ENCODE data around the gene POLRMT. TPM values are rescaled to one million over a fixed set of nuclear protein-coding genes. Genes with fewer than 3 reads are reported as not detected.

Gene POLRMT
- total RNA-seq, 1 experiment from 2014 or later: 100 TPM

DNA sequence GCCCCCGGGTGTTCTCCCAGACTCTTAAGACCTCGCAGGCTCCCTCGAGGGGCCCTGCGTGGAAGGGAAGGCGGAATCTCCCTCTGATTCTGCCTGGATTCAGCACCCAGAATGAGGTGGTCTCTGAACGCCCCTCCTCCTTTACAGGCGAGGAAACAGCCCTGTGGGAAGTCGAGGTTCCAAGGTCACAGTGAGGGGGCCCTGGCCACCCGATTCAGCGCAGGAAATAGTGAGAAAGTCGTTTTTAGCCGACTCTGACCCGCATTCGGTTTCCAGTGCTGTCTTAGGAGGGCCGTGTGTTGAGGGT, 59.9 kb downstream of the POLRMT start:
- intact Hi-C loops (cut with micrococcal nuclease; ENCODE audit: unreplicated experiment): loop anchor here (5.0 kb wide), 1 partner anchor 41 kb away; the partner anchor contains the start of gene CDC34
- POLR2A ChIA-PET (ENCODE audit: low non-redundant PET): no interaction called here
- H3K4me1 ChIP-seq (ENCODE audit: insufficient read depth, low read length, poor library complexity, severe bottlenecking): peaks cover 17% of the 10 kb centered on the region
- no peaks in the 10 kb centered on the region for H3K9me3 ChIP-seq (ENCODE audit: low read depth, low read length, poor library complexity, severe bottlenecking)
- no peak for DNase-seq (ENCODE audit: low spot score)
- peaks cover 9% of the 10 kb centered on the region for H3K36me3 ChIP-seq (ENCODE audit: insufficient read depth, low read length, poor library complexity, severe bottlenecking)
- H3K27me3 ChIP-seq (replicated peaks; ENCODE audit: insufficient read depth, low read depth, low read length, poor library complexity): no peaks in the 10 kb centered on the region
- TF ChIP-seq, protein P1, sequence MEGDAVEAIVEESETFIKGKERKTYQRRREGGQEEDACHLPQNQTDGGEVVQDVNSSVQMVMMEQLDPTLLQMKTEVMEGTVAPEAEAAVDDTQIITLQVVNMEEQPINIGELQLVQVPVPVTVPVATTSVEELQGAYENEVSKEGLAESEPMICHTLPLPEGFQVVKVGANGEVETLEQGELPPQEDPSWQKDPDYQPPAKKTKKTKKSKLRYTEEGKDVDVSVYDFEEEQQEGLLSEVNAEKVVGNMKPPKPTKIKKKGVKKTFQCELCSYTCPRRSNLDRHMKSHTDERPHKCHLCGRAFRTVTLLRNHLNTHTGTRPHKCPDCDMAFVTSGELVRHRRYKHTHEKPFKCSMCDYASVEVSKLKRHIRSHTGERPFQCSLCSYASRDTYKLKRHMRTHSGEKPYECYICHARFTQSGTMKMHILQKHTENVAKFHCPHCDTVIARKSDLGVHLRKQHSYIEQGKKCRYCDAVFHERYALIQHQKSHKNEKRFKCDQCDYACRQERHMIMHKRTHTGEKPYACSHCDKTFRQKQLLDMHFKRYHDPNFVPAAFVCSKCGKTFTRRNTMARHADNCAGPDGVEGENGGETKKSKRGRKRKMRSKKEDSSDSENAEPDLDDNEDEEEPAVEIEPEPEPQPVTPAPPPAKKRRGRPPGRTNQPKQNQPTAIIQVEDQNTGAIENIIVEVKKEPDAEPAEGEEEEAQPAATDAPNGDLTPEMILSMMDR (conservative IDR thresholded peaks at IDR 0.05; ENCODE audit: low read depth, low read length): no peak
- TF ChIP-seq EZH2 (IDR thresholded peaks at IDR 0.05; ENCODE audit: borderline replicate concordance, low read depth, low read length, poor library complexity, severe bottlenecking): no peak
- no TSS peak for BruUV-seq (replicated peaks)
- H3K27ac ChIP-seq (ENCODE audit: low read depth, low read length, poor library complexity, severe bottlenecking): peak overlapping the region; percentile 97
- H3K4me3 ChIP-seq (ENCODE audit: low read depth, low read length, poor library complexity, severe bottlenecking): peak overlapping the region; percentile 99
- CTCF ChIA-PET: no interaction called here

DNA sequence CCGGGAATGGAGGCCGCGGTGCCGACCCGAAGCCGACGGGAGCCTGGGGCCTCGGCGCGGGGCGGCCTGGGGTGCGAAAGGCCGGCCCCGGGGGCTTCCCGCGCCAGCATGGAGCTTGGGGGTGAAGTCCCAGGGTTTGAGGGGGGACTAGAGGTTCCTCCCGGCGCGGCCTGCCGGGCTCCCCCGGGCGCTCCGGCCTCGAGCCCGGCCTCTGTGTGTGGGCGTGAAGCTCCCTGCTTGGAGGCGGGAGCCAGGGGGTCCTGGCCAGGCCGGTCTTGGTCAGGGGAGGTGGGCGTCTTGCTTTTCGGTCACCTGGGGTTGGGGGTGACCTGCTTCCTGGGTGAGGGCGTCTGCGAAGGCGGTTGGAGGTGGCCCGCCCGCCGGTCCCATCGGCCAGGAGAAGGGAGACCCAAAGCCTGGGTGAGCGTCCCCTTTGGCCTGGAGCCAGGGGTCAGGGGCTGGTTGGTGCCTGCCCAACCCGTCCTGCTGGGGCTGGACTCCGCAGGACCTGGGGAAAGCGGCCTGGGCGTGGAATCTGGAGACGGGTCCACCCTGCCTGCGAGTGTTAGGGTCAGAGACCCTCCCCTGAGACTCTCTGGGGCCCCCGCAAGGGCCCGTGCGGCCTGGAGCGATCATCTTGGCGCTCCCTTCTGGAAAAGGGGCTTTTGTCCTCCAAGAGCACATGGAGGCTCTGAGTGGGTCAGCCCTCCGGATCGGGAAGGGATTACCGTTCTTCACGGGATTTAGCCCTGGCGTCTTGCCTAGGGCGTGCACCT, 60.4 kb downstream of the POLRMT start:
- Histone ChIP-seq H3K27me3 (replicated peaks; ENCODE audit: insufficient read depth, low read depth, low read length, poor library complexity) (no peaks in the 10 kb centered on the region), H3K4me1 (ENCODE audit: insufficient read depth, low read length, poor library complexity, severe bottlenecking) (peaks cover 17% of the 10 kb centered on the region), H3K36me3 (ENCODE audit: insufficient read depth, low read length, poor library complexity, severe bottlenecking) (peaks cover 4% of the 10 kb centered on the region), H3K9me3 (ENCODE audit: low read depth, low read length, poor library complexity, severe bottlenecking) (no peaks in the 10 kb centered on the region), H3K4me3 (ENCODE audit: low read depth, low read length, poor library complexity, severe bottlenecking) (peak overlapping the region; percentile 99), H3K27ac (ENCODE audit: low read depth, low read length, poor library complexity, severe bottlenecking) (peak overlapping the region; percentile 97)
- ChIA-PET POLR2A (ENCODE audit: low non-redundant PET) (no interaction called here), CTCF (no interaction called here)
- peak; percentile 61 for DNase-seq (ENCODE audit: low spot score)
- TF ChIP-seq, protein P1 (conservative IDR thresholded peaks at IDR 0.05; ENCODE audit: low read depth, low read length): no peak
- no peak for TF ChIP-seq EZH2 (IDR thresholded peaks at IDR 0.05; ENCODE audit: borderline replicate concordance, low read depth, low read length, poor library complexity, severe bottlenecking)
- TSS peak; percentile 62 for BruUV-seq (replicated peaks)
- intact Hi-C loops (cut with micrococcal nuclease; ENCODE audit: unreplicated experiment): loop anchor here (5.0 kb wide), 1 partner anchor 41 kb away; the partner anchor contains the start of gene CDC34

DNA sequence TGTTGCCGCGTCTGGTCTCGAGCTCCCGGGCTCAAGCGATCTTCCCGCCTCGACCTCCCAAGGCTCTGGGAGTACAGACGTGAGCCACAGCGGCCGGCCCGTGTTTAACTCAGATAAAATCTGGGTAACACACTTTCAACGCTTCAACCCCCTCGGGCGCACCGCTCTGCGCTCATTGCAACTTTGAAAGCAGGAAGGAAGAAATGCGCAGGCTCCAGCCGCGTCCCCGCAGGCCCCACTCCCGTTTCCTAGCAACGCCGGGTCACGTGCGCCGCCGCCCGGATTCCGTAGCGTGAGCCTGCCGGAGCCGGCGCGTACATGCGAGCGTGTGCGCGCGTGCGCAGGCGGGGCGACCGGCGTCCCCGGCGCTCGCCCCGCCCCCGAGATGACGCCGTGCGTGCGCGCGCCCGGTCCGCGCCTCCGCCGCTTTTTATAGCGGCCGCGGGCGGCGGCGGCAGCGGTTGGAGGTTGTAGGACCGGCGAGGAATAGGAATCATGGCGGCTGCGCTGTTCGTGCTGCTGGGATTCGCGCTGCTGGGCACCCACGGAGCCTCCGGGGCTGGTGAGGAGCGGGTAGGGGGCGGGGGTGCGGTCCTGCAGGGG, 61.1 kb downstream of the POLRMT start, which contains the start of gene BSG:
BSG (plus strand) TSS at position 457 of the 603 bp plus-strand sequence; CDS start at position 496, 39 bp downstream.
- Histone ChIP-seq H3K4me3 (ENCODE audit: low read depth, low read length, poor library complexity, severe bottlenecking) (peak within 1 kb of the TSS; percentile 99), H3K36me3 (ENCODE audit: insufficient read depth, low read length, poor library complexity, severe bottlenecking) (no peaks in the 10 kb centered on the region), H3K9me3 (ENCODE audit: low read depth, low read length, poor library complexity, severe bottlenecking) (no peaks in the 10 kb centered on the region), H3K27ac (ENCODE audit: low read depth, low read length, poor library complexity, severe bottlenecking) (peak within 1 kb of the TSS; percentile 97), H3K27me3 (replicated peaks; ENCODE audit: insufficient read depth, low read depth, low read length, poor library complexity) (no peaks in the 10 kb centered on the region), H3K4me1 (ENCODE audit: insufficient read depth, low read length, poor library complexity, severe bottlenecking) (peaks cover 20% of the 10 kb centered on the region)
- no TSS peak for BruUV-seq (replicated peaks)
- TF ChIP-seq, protein P1 (conservative IDR thresholded peaks at IDR 0.05; ENCODE audit: low read depth, low read length): no peak
- TF ChIP-seq EZH2 (IDR thresholded peaks at IDR 0.05; ENCODE audit: borderline replicate concordance, low read depth, low read length, poor library complexity, severe bottlenecking): no peak
- peak; percentile 99 for DNase-seq (ENCODE audit: low spot score)
- intact Hi-C loops (cut with micrococcal nuclease; ENCODE audit: unreplicated experiment): loop anchor here (5.0 kb wide), 1 partner anchor 40 kb away; the partner anchor contains the start of gene CDC34
- CTCF ChIA-PET: no interaction called here
- POLR2A ChIA-PET (ENCODE audit: low non-redundant PET): interaction anchor here (0.5 to 0.9 kb wide), 2 partner anchors 333 to 634 kb away, joined by 3 to 5 read pairs; partner anchors contain the start of gene STK11
